Calu3 (cell line): ENCODE results near the gene PLPPR2. TPM values are rescaled to one million over a fixed set of nuclear protein-coding genes. Genes with fewer than 3 reads are reported as not detected.

Source experiments
- BruUV-seq: library from RNA; stranded (reverse); fragments of 400-500 nt; replicated peaks from 2 replicates; lab custom pipeline; 2021; lab: Mats Ljungman, UMichigan
- CTCF ChIA-PET: fragments of 300-600 bp; sonication (Branson Sonifier 250); formaldehyde crosslinking; loops from one replicate; lab custom pipeline; 2022; ENCODE audit warnings: antibody characterized with exemption; lab: Charles Lee
- DNase-seq: peaks from one replicate; pipeline ENCODE4 v3.0.0; 2022
- H3K27ac Mint-ChIP-seq: one replicate; pipeline ENCODE4 v1.8.0; 2022; ENCODE audit warnings: mixed read lengths; ENCODE audit not compliant: unreplicated experiment
- H3K27me3 Mint-ChIP-seq: one replicate; pipeline ENCODE4 v1.8.0; 2022; ENCODE audit warnings: mixed read lengths; ENCODE audit not compliant: unreplicated experiment
- H3K36me3 Mint-ChIP-seq: one replicate; pipeline ENCODE4 v1.8.0; 2022; ENCODE audit warnings: mild to moderate bottlenecking, moderate library complexity, mixed read lengths; ENCODE audit not compliant: insufficient read depth, unreplicated experiment
- H3K4me1 Mint-ChIP-seq: one replicate; pipeline ENCODE4 v1.8.0; 2022; ENCODE audit warnings: mild to moderate bottlenecking, low read depth, mixed read lengths; ENCODE audit not compliant: unreplicated experiment
- H3K4me3 Mint-ChIP-seq: one replicate; pipeline ENCODE4 v1.8.0; 2022; ENCODE audit warnings: mild to moderate bottlenecking, low read depth, moderate library complexity, mixed read lengths; ENCODE audit not compliant: unreplicated experiment
- H3K9me3 Mint-ChIP-seq: one replicate; pipeline ENCODE4 v1.8.0; 2022; ENCODE audit warnings: low read depth, mixed read lengths; ENCODE audit not compliant: unreplicated experiment
- CTCF ChIP-seq: fragments of 200-600 bp; IDR thresholded peaks from one replicate; pipeline ENCODE4 v1.8.0; 2022; ENCODE audit warnings: antibody characterized with exemption; ENCODE audit not compliant: unreplicated experiment
- intact Hi-C: fragments of 100-400 bp; cut with micrococcal nuclease; formaldehyde crosslinking; loops from one replicate; pipeline ENCODE4 v1.10.0; 2022; ENCODE audit not compliant: unreplicated experiment
- total RNA-seq: library from RNA; stranded (reverse); gene quantifications from 2 replicates; pipeline ENCODE4 v1.2.3, GENCODE V29; 2022

Gene PLPPR2
- total RNA-seq, 1 experiment from 2014 or later: 7.8 TPM

GRCh38 chr19:11342429-11342828, 12.8 kb upstream of the PLPPR2 start:
- intact Hi-C loops: no loop called here
- H3K4me3 Mint-ChIP-seq: no peak overlapping the region
- H3K36me3 Mint-ChIP-seq: peaks cover 46% of the 10 kb centered on the region
- CTCF ChIA-PET: no interaction called here
- H3K27me3 Mint-ChIP-seq: no peaks in the 10 kb centered on the region
- H3K4me1 Mint-ChIP-seq: peaks cover 9% of the 10 kb centered on the region
- DNase-seq: no peak
- no peak for TF ChIP-seq CTCF
- H3K27ac Mint-ChIP-seq: no peak overlapping the region
- H3K9me3 Mint-ChIP-seq: no peaks in the 10 kb centered on the region
- BruUV-seq: no TSS peak

GRCh38 chr19:11345122-11345803, 10.0 kb upstream of the PLPPR2 start:
- peaks cover 37% of the 10 kb centered on the region for H3K36me3 Mint-ChIP-seq
- H3K4me1 Mint-ChIP-seq: peaks cover 15% of the 10 kb centered on the region
- TF ChIP-seq CTCF: no peak
- H3K4me3 Mint-ChIP-seq: peak overlapping the region; percentile 94
- CTCF ChIA-PET: interaction anchor here (1.4 kb wide), 1 partner anchor 51 kb away, joined by 5 read pairs; no protein-coding TSS in a partner anchor
- no TSS peak for BruUV-seq
- DNase-seq: no peak
- H3K27me3 Mint-ChIP-seq: no peaks in the 10 kb centered on the region
- H3K9me3 Mint-ChIP-seq: no peaks in the 10 kb centered on the region
- peak overlapping the region; percentile 98 for H3K27ac Mint-ChIP-seq
- intact Hi-C loops: no loop called here

- no TSS peak for BruUV-seq
- Mint-ChIP-seq H3K4me1 (peaks cover 15% of the 10 kb centered on the region), H3K36me3 (peaks cover 37% of the 10 kb centered on the region), H3K9me3 (no peaks in the 10 kb centered on the region), H3K27ac (peak within 1 kb of the TSS; percentile 98), H3K27me3 (no peaks in the 10 kb centered on the region), H3K4me3 (peak within 1 kb of the TSS; percentile 94)
- no peak for TF ChIP-seq CTCF
- peak; percentile 95 for DNase-seq
- intact Hi-C loops: no loop called here
- CTCF ChIA-PET: interaction anchor here (0.5 to 1.4 kb wide), 7 partner anchors 23 to 262 kb away, joined by 3 to 6 read pairs (median 3); partner anchors contain the start of genes ODAD3 and PRKCSH
These were observed 8.9 kb upstream of the PLPPR2 start, which contains the start of the genes CCDC159 and TMEM205 for GRCh38 chr19:11346104-11346940. CCDC159 (plus strand) TSS chr19:11346519; CDS start chr19:11346607, 88 bp downstream. TMEM205 (minus strand) TSS chr19:11346268; CDS start chr19:11345619, 649 bp downstream.

- no peak for DNase-seq
- BruUV-seq: no TSS peak
- intact Hi-C loops: no loop called here
- H3K4me3 Mint-ChIP-seq: no peak overlapping the region
- no peaks in the 10 kb centered on the region for H3K27me3 Mint-ChIP-seq
- no peaks in the 10 kb centered on the region for H3K9me3 Mint-ChIP-seq
- CTCF ChIA-PET: interaction anchor here (1.2 kb wide), 1 partner anchor 27 kb away, joined by 3 read pairs; no protein-coding TSS in a partner anchor
- TF ChIP-seq CTCF: no peak
- H3K27ac Mint-ChIP-seq: no peak overlapping the region
- H3K36me3 Mint-ChIP-seq: peaks cover 32% of the 10 kb centered on the region
- H3K4me1 Mint-ChIP-seq: peaks cover 15% of the 10 kb centered on the region
These were observed 7.6 kb upstream of the PLPPR2 start for GRCh38 chr19:11347546-11348039.
